Osteocyte (in vitro differentiated cells): ENCODE results near the gene NOC3L. TPM values are rescaled to one million over a fixed set of nuclear protein-coding genes. Genes with fewer than 3 reads are reported as not detected.
"Not testable (repeated sequence)": the region's sequence is repeated elsewhere in the genome, so short reads cannot be mapped to it uniquely, and the experiment has no call there.

ENCODE experiments used
- DNase-seq: peaks from one replicate; pipeline ENCODE4 v3.0.0; 2021; ENCODE audit warnings: mixed read lengths; ENCODE audit not compliant: unreplicated experiment; ENCODE audit errors: extremely low spot score
- H3K27ac Mint-ChIP-seq: one replicate; pipeline ENCODE4 v1.8.0; 2021; ENCODE audit warnings: mild to moderate bottlenecking, mixed read lengths; ENCODE audit not compliant: unreplicated experiment
- H3K27me3 Mint-ChIP-seq: one replicate; pipeline ENCODE4 v1.8.0; 2021; ENCODE audit warnings: mixed read lengths; ENCODE audit not compliant: unreplicated experiment
- H3K36me3 Mint-ChIP-seq: one replicate; pipeline ENCODE4 v1.8.0; 2021; ENCODE audit warnings: mixed read lengths; ENCODE audit not compliant: unreplicated experiment
- H3K4me1 Mint-ChIP-seq: one replicate; pipeline ENCODE4 v1.8.0; 2021; ENCODE audit warnings: mixed read lengths; ENCODE audit not compliant: unreplicated experiment
- H3K4me3 Mint-ChIP-seq: one replicate; pipeline ENCODE4 v1.8.0; 2021; ENCODE audit warnings: mild to moderate bottlenecking, moderate library complexity, mixed read lengths; ENCODE audit not compliant: unreplicated experiment
- H3K9me3 Mint-ChIP-seq: one replicate; pipeline ENCODE4 v1.8.0; 2021; ENCODE audit warnings: mixed read lengths; ENCODE audit not compliant: unreplicated experiment
- total RNA-seq: library from RNA; stranded (reverse); gene quantifications from 2 replicates; pipeline ENCODE4 v1.2.1, GENCODE V29; 2021
- TF ChIP-seq, protein P1 (sequence below): fragments of 200-600 bp; sonication (generic); IDR thresholded peaks from 2 replicates; pipeline ENCODE4 v1.5.0; 2021; ENCODE audit warnings: antibody characterized with exemption, mild to moderate bottlenecking, moderate library complexity

NOC3L gene
- total RNA-seq, 1 donor from 2014 or later: 15.5 TPM

DNA sequence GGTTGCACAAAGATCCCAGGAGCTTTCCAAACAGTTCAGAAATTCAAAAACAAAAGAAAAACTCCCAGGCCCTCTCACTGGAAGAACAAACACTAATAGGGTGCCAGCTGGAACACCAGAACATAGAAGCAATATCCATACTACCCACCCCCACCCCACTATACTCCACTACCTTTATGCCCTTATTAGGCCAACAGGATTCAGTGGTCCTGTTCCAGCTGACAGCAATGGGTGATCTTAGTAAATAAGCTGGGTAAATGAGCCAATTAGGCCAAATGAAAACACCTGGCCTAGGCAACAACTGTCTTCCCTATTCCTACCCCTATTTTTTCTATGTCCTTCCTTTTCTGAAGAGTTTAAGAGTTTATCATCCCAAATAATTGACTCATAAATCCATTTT lies 11.7 kb downstream of the NOC3L start:
- no peak for DNase-seq

DNA sequence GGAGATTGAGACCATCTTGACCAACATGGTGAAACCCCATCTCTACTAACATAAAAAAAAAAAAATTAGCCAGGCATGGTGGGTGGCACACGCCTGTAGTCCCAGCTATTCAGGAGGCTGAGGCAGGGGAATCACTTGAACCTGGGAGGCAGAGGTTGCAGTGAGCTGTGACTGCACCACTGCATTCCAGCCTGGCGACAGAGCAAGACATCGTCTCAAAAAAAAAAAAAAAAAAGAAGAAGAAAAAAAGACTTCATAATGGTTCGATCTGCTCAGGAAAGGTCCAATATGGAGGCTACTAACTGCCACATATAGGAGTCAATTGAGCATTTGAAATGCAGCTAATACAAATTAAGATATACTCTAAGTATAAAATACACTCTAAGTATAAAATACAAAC lies 12.2 kb downstream of the NOC3L start:
- peaks cover 31% of the 10 kb centered on the region for H3K36me3 Mint-ChIP-seq
- not testable (repeated sequence) for H3K9me3 Mint-ChIP-seq, DNase-seq, H3K27me3 Mint-ChIP-seq, H3K4me1 Mint-ChIP-seq, H3K4me3 Mint-ChIP-seq, H3K27ac Mint-ChIP-seq

More for the DNA sequence above, 11.7 kb downstream of the NOC3L start:
- Mint-ChIP-seq H3K36me3 (peaks cover 31% of the 10 kb centered on the region), H3K27me3 (no peaks in the 10 kb centered on the region), H3K4me3 (no peak overlapping the region), H3K9me3 (no peaks in the 10 kb centered on the region), H3K27ac (no peak overlapping the region), H3K4me1 (no peaks in the 10 kb centered on the region)
- TF ChIP-seq, protein P1, sequence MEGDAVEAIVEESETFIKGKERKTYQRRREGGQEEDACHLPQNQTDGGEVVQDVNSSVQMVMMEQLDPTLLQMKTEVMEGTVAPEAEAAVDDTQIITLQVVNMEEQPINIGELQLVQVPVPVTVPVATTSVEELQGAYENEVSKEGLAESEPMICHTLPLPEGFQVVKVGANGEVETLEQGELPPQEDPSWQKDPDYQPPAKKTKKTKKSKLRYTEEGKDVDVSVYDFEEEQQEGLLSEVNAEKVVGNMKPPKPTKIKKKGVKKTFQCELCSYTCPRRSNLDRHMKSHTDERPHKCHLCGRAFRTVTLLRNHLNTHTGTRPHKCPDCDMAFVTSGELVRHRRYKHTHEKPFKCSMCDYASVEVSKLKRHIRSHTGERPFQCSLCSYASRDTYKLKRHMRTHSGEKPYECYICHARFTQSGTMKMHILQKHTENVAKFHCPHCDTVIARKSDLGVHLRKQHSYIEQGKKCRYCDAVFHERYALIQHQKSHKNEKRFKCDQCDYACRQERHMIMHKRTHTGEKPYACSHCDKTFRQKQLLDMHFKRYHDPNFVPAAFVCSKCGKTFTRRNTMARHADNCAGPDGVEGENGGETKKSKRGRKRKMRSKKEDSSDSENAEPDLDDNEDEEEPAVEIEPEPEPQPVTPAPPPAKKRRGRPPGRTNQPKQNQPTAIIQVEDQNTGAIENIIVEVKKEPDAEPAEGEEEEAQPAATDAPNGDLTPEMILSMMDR: no peak

DNA sequence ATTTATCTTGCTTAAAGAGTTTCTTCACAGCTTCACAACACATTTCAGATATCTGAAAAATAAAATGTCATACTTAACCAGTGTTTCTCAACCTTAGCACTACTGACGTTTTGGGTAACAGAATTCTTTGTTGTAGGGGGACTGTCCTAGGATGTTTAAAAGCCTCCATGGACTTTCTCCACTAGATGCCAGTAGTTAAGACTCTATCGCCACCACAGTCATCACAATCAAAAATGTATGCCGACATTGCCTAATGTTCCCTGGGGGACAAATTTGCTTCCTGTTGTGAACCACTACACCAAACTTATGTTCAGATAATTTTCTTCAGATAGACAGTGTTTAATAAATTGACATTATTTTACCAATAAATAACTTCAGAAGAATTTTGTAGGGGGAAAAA lies 13.4 kb downstream of the NOC3L start:
- no peaks in the 10 kb centered on the region for H3K27me3 Mint-ChIP-seq
- no peak for DNase-seq
- no peaks in the 10 kb centered on the region for H3K9me3 Mint-ChIP-seq
- peak overlapping the region; percentile 27 for H3K27ac Mint-ChIP-seq
- no peaks in the 10 kb centered on the region for H3K4me1 Mint-ChIP-seq
- TF ChIP-seq, protein P1: peak; percentile 27
- peaks cover 29% of the 10 kb centered on the region for H3K36me3 Mint-ChIP-seq
- no peak overlapping the region for H3K4me3 Mint-ChIP-seq

DNA sequence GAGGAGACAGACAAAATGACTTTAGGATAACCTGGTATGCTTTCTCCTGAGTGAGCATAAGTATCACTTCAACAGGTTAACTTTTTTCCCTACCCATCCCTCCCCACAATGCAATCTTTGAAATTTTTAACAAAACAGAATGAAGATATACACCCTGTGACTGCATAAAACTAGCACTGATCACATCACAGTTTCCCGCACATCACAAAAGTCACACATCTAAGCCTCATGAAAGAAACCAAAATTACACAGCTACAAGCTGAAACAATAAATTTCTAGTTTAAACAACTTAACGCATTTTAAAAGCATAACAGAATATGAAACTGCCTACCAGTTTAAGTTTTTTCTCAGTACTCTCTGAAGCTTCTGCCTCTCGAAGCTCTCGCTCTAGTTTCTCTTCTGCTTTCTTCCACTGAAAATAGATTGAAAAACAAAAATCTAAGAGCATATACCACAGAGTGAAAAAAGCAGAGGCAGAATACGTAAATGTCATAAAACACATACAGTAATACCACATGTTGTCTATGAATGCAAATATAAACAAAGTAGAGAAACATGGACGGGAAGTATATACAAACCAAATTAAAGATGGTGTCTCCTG lies 18.1 kb downstream of the NOC3L start:
- peaks cover 31% of the 10 kb centered on the region for H3K36me3 Mint-ChIP-seq
- no peaks in the 10 kb centered on the region for H3K9me3 Mint-ChIP-seq
- H3K4me1 Mint-ChIP-seq: no peaks in the 10 kb centered on the region
- no peak for DNase-seq
- TF ChIP-seq, protein P1: no peak
- no peaks in the 10 kb centered on the region for H3K27me3 Mint-ChIP-seq
- no peak overlapping the region for H3K4me3 Mint-ChIP-seq
- H3K27ac Mint-ChIP-seq: no peak overlapping the region

DNA sequence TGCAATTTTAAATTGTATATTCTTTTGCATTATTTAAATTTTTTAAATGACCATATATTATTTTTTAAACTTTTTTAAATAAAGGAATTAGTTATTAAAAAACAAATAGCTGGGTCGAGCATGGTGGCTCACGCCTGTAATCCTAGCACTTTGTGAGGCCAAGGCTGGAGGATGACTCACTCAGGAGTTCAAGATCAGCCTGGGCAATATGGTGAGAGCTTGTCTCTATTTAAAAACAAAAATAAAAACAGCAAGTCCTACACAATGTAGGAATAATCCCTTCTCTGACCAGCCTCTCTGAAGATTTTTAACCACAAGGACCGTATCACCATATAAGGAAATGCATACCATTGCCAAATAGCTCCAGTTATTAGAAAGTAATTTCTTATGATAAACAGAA lies 19.6 kb downstream of the NOC3L start:
- no peak for DNase-seq
- Mint-ChIP-seq H3K4me3 (no peak overlapping the region), H3K4me1 (no peaks in the 10 kb centered on the region), H3K27me3 (no peaks in the 10 kb centered on the region), H3K36me3 (peaks cover 38% of the 10 kb centered on the region), H3K9me3 (no peaks in the 10 kb centered on the region), H3K27ac (no peak overlapping the region)
- TF ChIP-seq, protein P1: no peak

DNA sequence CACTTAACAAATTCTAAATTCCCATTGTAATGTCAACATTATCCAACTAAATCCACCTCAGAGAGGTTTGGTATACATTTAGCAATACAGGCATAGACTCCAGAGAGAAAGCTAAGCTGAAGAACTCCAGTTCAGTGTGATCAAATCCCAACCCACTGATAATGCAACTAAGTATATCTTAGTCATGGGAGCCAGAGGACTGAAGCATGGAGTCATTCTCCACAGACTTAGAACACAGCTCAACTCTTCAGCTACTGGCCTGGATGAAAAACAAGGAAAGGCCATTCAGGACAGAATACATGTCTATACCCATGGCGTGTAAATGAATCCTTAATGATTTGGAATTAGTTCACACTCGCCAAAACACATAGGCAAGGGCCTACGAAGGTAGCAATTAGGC lies 27.9 kb downstream of the NOC3L start:
- no peaks in the 10 kb centered on the region for H3K27me3 Mint-ChIP-seq
- DNase-seq: no peak
- no peak overlapping the region for H3K27ac Mint-ChIP-seq
- TF ChIP-seq, protein P1: no peak
- no peaks in the 10 kb centered on the region for H3K9me3 Mint-ChIP-seq
- H3K4me3 Mint-ChIP-seq: no peak overlapping the region
- no peaks in the 10 kb centered on the region for H3K4me1 Mint-ChIP-seq
- H3K36me3 Mint-ChIP-seq: peaks cover 49% of the 10 kb centered on the region
